ENCODE data around the gene ST6GALNAC5.
"Not testable (repeated sequence)": the region's sequence is repeated elsewhere in the genome, so short reads cannot be mapped to it uniquely, and the experiment has no call there.

Gene ST6GALNAC5

GRCh38 chr1:76939050-76939816 is 72.0 kb downstream of the ST6GALNAC5 start:
- no peak for DNase-seq

DNA sequence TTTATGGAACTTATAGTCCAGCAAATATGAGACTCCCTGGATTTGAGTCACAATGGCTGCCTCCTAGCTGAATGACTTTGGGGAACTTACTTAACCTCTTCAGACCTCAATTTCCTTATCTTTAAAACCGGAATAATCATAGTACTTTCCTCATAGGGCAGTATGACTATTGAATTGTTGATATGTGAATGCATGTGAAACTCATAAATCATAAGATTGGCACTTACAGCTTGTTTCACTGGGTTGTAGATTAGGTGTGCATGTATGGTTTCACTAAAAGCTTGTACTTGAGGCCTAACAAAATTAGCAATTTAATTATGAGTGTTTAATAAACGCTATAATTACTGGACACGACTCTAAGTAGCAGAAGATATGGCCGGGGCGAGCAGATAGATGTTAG is 72.5 kb downstream of the ST6GALNAC5 start:
- DNase-seq: no peak

DNA sequence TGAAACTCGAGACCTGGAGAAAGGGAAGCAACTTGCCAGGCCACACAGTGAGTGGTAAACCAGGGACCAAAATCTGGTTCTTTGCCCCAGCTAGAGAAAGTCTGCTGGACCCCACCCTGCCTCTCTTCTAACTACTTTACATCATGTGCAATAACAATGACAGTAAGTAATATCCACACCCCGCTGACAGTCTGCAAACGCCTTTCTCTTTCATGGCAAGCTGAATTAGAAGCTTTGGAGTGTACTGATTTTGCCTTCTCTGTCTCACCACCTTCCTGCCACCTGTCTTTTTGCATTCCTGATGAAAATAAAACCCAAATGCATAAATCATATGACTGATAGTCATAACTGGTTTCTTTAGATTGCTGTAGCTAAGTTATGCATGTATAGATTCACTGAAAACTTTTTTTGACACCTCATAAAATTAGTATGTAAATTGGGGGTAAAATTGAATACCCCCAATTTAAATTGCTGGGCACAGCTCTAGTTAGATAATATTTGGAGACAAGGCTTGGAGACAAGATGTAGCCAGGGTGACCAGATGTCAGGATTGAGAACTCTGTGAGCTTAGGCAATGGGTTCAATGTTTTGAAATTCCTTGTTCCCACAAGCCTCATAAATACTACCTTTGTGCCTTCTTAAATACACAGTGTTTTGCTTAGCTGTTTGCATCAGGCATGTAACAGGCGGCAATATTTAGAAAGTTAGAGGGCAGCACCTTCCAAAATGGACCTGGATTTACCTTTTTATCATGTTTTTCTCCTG is 73.5 kb downstream of the ST6GALNAC5 start:
- DNase-seq: no peak

DNA sequence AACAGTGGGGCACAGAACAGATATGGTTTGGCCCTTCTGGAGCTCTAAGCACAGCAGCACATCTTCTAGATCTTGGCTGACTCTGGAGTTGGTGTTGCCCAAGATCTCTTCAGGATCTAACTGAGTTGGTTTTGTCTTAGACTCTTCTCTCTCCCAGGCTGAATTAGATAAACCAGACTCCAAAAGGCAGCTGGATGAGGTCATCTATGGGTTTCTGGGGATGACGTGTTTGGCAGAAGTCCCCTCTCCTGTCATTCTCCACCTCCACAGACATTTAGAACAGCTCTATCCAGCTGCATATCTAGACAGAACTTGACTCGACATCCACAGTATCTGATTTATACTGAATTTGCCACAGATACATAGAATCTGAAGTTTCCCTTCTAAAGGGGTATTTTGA is 75.3 kb downstream of the ST6GALNAC5 start:
- DNase-seq: no peak

GRCh38 chr1:76944942-76945341 is 77.7 kb downstream of the ST6GALNAC5 start:
- no peak for DNase-seq

GRCh38 chr1:76948846-76949245 is 81.6 kb downstream of the ST6GALNAC5 start:
- no peak for DNase-seq

- DNase-seq: no peak
These were observed 82.2 kb downstream of the ST6GALNAC5 start for GRCh38 chr1:76949503-76949902.

DNA sequence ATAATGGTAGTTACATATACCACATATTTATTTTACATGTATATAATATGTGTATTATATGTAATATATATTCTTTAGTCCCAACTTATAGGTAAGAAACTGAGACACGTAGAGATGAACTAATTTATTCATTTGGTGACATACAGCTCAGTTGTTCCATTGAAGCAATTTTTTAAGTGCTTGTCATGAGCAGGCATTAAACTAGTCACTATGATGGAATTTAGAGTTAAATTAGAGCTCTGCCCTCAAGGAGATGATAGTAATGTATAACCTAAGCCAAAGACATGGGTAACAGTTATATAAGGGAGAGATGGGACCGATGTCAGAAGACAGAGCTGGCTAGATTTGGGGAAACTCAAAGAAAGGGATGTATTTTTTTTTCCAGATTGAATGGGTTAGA is 83.0 kb downstream of the ST6GALNAC5 start:
- DNase-seq: no peak

DNA sequence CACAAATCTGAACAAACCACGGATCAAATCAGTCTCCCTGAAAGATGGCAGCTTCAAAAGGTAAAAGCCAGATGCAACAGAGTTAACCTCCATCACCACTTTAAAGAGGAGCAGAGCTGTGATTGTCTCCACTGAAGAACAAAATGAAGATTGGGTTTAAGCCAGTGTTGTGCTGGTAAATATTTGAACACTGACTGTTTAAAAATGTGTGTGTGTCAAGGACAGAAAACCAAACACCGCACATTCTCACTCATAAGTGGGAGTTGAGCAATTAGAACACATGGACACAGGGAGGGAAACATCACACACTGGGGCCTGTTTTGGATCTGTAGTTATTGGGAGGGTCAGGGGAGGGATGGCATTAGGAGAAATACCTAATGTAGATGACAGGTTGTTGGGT is 83.9 kb downstream of the ST6GALNAC5 start:
- no peak for DNase-seq

- DNase-seq: no peak
These were observed 88.4 kb downstream of the ST6GALNAC5 start for GRCh38 chr1:76955652-76956051.

DNA sequence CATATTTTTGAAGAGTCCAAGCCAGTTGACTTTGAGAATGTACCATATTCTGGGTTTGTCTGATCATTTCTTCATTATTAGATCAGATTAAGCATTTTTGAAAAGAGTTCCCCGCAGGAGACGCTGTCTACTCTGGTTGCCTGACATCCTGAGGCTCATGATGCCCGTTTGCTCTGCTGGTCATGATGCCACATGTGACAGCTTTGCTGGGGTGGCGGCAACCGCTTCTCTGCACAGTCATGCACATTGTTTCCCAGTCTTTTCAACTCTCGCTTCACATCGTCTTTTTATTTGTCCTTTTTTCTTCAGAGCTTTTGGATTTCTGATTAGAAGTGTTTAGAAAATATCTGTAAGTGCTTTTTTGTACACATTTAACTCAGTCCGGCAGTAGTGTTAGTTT is 90.7 kb downstream of the ST6GALNAC5 start:
- DNase-seq: no peak

DNA sequence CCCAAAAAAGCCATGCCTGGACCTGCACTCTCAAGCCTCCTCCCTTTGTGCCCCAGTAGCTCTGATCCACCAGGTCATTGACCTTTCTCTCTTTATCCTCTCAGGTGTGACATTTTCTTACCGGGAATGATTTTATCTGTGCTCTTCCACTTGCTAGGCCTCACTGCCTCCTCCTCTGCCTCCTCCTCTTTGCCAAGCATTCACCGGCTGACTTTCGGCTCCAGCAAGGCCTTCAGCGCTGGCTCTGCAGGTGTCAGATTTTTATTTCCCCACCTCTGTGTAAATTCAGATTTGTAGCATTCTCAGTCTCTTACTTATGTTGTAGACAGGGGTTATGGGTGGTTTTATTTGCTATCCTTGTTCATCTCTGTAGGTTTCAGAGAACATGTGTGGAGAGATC is 91.5 kb downstream of the ST6GALNAC5 start:
- DNase-seq: no peak

- DNase-seq: no peak
These were observed 92.3 kb downstream of the ST6GALNAC5 start for GRCh38 chr1:76959556-76959955.

DNA sequence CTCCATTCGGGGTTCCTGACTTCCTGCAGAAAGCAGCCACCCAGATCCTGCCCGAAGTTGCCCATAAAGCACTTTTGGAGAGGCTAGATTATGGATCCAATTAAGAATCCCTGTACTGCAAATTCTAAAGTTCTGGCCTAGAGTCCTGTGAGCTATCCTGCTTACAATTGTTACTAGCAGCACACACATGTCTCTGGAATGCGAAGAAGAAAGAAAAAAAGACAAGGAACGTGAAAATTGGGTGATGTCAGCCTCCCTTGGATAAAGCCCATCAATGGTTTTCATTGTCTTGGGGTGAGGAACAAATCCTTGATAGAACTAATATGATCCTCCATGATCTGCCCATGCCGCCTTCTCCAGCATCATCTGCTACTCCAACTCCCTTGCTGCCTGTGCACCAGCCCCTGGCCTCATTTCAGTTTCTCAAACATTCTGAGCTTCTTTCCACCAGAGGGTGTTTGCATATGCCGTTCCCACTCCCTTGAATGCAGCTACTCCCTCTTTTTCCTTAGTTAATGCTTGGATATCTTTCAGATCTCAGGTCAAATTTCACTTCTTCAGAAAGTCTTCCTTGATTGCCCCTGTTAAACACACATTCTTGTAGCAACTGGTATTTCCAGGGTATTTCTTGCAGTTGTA is 94.0 kb downstream of the ST6GALNAC5 start:
- DNase-seq: no peak

- DNase-seq: no peak
These were observed 94.5 kb downstream of the ST6GALNAC5 start for GRCh38 chr1:76961820-76962207.

GRCh38 chr1:76981267-76981666 is 114.0 kb downstream of the ST6GALNAC5 start:
- DNase-seq: not testable (repeated sequence)

DNA sequence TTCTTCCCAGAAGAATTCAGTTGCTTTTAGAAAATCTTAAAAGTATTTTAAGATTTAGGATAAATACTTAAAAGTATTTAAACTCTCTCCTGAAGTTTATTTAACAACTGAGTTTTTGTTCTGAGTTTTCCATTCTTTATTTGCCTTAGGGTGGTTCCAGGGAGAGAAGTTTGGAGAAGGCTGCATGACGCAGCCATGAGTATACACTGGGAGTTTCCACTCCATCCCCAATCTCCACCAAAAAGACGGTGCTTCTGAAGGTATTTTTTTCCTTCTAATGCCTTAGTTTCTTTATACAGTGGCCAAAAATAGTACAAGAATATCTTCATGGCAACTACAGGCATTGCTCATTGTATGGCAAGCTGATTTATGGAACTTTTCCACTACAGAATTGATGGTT is 122.7 kb downstream of the ST6GALNAC5 start:
- DNase-seq: no peak

DNA sequence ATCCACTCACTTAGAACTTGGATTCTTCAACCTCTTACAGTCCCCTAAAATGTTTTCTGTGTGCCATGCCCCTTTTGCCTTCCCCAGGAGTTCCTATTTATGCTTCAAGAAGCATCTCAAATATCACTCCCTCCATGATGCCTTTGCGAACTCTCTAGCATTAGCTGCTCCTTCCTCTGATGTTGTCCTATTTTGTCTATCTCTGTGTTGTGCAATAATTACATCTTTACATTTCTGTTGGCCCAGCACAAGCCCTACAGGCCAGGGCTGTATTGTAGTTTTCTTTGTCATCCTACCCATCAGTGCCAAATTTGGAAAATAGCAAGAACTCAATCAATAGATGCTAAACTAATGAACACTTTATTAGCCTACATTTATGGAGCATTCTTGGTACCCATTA is 125.8 kb downstream of the ST6GALNAC5 start:
- no peak for DNase-seq

GRCh38 chr1:76998582-76999223 is 131.4 kb downstream of the ST6GALNAC5 start:
- DNase-seq: no peak

- no peak for DNase-seq
These were observed 140.4 kb downstream of the ST6GALNAC5 start for GRCh38 chr1:77007675-77008074.

DNA sequence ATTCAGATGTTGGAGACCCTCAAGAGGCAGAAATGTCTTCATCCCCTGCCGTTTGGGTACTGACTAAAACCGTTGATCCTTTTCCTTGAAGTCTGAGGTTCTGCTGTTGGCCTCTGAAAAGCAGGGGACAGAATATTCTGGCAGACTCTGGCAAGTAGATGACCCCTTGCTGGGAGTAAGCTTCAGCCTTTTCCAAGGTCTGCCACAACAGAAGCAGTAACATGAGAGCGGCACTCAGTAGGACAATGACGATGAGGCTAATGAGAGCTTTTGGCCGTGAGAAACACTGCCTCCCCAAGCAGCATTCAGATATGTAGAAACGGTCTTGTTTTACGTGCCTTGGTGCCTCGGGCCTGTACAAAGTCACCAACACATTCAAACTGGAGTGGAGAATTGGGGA is 143.7 kb downstream of the ST6GALNAC5 start:
- DNase-seq: no peak

DNA sequence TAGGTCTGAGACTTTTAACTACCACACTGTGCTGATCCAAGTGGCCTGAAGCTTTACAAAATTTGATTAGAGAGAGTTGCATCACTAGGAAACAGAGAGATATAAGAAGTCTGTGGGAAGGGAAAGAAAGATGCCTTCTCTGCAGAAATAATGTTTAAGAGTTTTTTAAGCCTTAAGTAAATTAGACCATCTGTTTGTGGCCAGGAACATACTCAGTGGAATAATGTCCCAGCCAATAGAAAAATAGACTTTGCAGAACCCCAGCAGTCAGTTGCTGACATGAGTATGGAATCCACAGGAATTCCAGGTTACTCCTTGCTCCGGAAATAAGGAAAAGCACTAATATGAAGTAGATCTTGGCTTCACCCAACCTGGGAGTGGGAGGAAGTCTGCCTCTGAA is 144.8 kb downstream of the ST6GALNAC5 start:
- DNase-seq: no peak

DNA sequence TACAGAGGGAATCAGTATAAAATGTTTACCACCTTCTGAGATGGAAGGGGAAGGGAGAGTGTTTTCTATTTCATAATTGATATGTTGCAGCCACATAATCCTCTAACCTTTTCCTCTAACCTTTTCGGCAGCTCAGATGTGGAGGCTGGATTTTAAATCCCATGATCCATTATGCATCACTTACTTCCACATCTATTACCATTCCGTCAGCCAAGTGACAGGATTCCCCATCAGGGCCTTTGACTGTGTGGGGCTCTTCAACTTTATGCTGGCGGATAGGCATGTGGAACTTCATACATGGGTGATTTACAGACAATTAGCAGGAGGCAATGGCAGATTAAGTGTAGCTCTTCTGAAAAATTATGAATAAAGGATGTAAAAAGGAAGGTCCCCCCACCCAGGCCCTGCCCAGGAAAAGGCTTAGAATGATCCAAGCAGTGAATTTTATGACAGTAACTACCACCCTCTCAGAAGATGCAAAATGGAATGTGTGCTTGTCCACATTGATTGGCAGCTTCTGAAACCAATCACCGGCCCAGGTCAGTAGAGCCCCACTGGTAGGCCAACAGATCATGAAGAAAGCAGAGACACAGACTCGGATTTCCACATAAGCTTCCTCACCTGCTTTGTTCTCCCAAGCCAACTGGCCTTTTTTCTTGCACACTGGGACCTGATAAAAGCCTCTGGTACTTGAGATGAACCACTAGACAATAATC is 147.0 kb downstream of the ST6GALNAC5 start:
- DNase-seq: no peak
